Naive thymus-derived CD8-positive, alpha-beta T cell (primary cell): ENCODE measurements around the gene SYT14. TPM values are rescaled to one million over a fixed set of nuclear protein-coding genes. Genes with fewer than 3 reads are reported as not detected.
A peak's percentile ranks its signal among the peaks of the same experiment; 100 is the strongest.
"Not testable (repeated sequence)": the region's sequence is repeated elsewhere in the genome, so short reads cannot be mapped to it uniquely, and the experiment has no call there.

Experiments
- ATAC-seq, 2 donors: fragments of 150-1000 bp; cut with Tn5 transposase in 1 of 2; sonication (Bioruptor Pico), chemical (Tn5 transposase) in 1 of 2; 1 replicate in 1 of 2; 2 replicates in 1 of 2; pipeline ENCODE4 v1.10.0; 2021; ENCODE audit warnings: mild to moderate bottlenecking in 2 of 2, moderate library complexity in 2 of 2
- POLR2A ChIA-PET: fragments of 350-600 bp; sonication (Branson Sonifier 250); formaldehyde crosslinking; loops from one replicate; lab custom pipeline; 2021; ENCODE audit warnings: antibody characterized with exemption; lab: Charles Lee
- DNase-seq, 10 donors: peaks; one replicate each; pipeline versions ENCODE4 v3.0.0 to v3.0.0-alpha.2; 2020 to 2022
- H3K27ac Mint-ChIP-seq, 10 donors: one replicate each; pipeline ENCODE4 v1.8.0; 2020 to 2022; ENCODE audit warnings: mild to moderate bottlenecking in 10 of 10, mixed read lengths in 10 of 10, moderate library complexity in 4 of 10, inconsistent platforms in 1 of 10
- H3K27me3 Mint-ChIP-seq, 5 donors: one replicate each; pipeline ENCODE4 v1.8.0; 2021 to 2022; ENCODE audit warnings: mixed read lengths in 5 of 5
- H3K36me3 Mint-ChIP-seq, 3 donors: one replicate each; pipeline ENCODE4 v1.8.0; 2020 to 2022; ENCODE audit warnings: mixed read lengths in 3 of 3, mild to moderate bottlenecking in 2 of 3, inconsistent platforms in 1 of 3
- H3K4me1 Mint-ChIP-seq, 4 donors: one replicate each; pipeline ENCODE4 v1.8.0; 2021 to 2022; ENCODE audit warnings: mixed read lengths in 4 of 4
- H3K4me3 Mint-ChIP-seq, 10 donors: one replicate each; pipeline ENCODE4 v1.8.0; 2020 to 2022; ENCODE audit warnings: mild to moderate bottlenecking in 10 of 10, mixed read lengths in 10 of 10, moderate library complexity in 6 of 10, inconsistent platforms in 1 of 10
- H3K9me3 Mint-ChIP-seq, 9 donors: one replicate each; pipeline ENCODE4 v1.8.0; 2020 to 2022; ENCODE audit warnings: mixed read lengths in 9 of 9, mild to moderate bottlenecking in 3 of 9, inconsistent platforms in 1 of 9, moderate library complexity in 1 of 9
- polyA plus RNA-seq, 3 donors: library from polyadenylated mRNA; unstranded; fragments of 300-500 nt; fragmentation: Illumina TruSeq; gene quantifications; one replicate each; pipeline ENCODE4 v1.2.3, GENCODE V29; 2021
- total RNA-seq, 8 experiments: library from RNA in 2 of 8; stranded (reverse) in 2 of 8; gene quantifications; one replicate each; pipeline ENCODE4 v1.2.3 and lab custom pipeline; 2021 to 2026

The SYT14 gene
- total RNA-seq, result not detected
- not detected for polyA plus RNA-seq
- 0 reads per million in 6 experiments for total RNA-seq (lab: John Stamatoyannopoulos, UW)

DNA sequence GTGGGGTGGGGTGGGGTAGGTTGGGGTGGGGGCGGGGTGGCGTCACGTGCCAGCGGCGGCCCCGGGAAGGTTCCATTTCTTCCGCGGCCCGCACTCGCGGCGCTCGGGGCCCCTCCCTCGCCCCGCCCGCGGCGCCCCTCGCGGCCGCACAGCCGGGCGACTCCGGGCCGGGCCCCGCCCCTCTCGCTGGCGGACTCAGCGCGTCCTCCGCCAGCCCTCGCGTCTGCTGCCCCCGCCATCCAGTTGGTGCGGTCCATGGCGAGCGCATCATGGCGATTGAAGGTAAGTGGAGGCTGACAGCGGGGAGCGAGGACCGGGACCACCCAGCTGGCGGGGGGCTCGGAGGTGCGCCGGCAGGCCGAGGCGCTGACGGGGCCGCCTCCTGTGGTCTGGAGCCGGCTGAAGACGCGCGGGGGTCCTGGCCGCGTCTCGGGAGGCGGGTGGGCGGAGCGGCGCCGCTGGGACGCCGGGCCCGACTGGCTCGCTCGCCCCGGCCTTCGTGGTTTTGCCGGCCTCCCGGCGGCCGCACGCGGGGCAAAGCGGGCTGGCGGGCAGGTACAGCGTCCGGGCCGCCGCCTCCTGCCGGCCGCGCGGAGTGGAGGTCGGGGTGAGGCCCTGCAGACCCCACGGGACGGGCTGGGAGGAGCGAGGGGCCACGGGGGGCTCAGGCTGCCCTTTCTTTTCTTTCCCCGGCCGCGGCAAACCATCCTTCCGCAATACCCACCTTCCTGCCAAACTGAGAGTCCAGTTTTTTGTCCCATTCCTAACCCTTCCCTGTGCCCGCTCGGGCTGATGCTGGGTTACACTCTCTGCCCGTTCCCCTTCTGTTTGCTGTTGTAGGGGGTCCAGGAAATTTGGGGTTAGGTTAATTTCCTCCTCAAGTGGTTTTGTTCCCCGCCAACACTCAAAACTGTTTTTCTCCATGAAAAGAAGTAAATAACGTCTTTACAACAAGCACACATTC lies at the start of gene SYT14:
Gene SYT14, plus strand, starts transcription at position 222 of the 964 bp plus-strand sequence. Its CDS starts 48 bp downstream, at position 270.
- POLR2A ChIA-PET, result no interaction called here
- Mint-ChIP-seq H3K9me3 (peaks cover 0 to 16% (median 7%) of the 10 kb centered on the region in 9 donors), H3K4me3 (peak within 1 kb of the TSS; percentile 23 to 84 (median 72)), H3K27ac (no peak within 1 kb of the TSS), H3K27me3 (peaks cover 46 to 87% (median 57%) of the 10 kb centered on the region in 5 donors), H3K4me1 (peaks cover 6 to 14% (median 8%) of the 10 kb centered on the region in 4 donors), H3K36me3 (peaks cover 0 to 28% (median 7%) of the 10 kb centered on the region in 3 donors)
- peak in 1 of 10 donors; percentile 3 for DNase-seq
- no peak for ATAC-seq

DNA sequence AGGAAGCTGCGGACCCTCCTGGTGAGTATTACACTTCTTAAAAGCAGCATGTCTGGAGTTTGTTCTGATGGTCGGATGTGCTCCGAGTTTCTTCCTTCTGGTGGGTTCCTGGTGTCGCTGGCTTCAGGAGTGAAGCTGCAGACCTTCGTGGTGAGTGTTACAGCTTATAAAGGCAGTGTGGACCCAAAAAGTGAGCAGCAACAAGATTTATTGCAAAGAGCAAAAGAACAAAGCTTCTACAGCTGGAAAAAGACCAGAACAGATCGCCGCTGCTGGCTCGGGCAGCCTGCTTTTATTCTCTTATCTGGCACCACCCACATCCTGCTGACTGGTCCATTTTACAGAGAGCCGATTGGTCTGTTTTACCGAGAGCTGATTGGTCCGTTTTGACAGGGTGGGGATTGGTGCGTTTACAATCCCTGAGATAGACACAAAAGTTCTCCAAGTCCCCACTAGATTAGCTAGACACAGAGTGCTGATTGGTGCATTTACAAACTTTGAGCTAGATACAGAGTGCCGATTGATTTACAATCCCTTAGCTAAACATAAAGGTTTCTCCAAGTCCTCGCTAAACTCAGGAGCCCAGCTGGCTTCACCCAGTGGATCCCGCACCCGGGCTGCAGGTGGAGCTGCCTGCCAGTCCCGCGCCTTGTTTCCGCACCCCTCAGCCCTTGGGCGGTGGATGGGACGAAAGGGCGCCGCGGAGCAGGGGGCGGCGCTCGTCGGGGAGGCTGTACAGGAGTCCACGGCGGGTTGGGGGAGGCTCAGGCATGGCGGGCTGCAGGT lies 49.5 kb upstream of the SYT14 start:
- H3K4me3 Mint-ChIP-seq, POLR2A ChIA-PET, H3K36me3 Mint-ChIP-seq, H3K9me3 Mint-ChIP-seq, ATAC-seq, H3K4me1 Mint-ChIP-seq, DNase-seq, H3K27ac Mint-ChIP-seq: not testable (repeated sequence)
- H3K27me3 Mint-ChIP-seq, result peaks cover 14 to 48% (median 18%) of the 10 kb centered on the region in 5 donors

DNA sequence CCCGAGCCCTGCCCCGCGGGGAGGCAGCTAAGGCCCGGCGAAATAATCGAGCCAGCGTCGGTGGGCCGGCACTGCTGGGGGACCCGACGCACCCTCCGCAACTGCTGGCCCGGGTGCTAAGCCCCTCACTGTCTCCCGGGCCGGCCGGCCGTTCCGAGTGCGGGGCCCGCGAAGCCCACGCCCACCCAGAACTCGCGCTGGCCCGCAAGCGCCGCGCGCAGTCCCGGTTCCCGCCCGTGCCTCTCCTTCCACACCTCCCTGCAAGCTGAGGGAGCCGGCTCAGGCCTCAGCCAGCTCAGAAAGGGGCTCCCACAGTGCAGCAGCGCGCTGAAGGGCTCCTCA lies 49.0 kb upstream of the SYT14 start:
- POLR2A ChIA-PET, result no interaction called here

DNA sequence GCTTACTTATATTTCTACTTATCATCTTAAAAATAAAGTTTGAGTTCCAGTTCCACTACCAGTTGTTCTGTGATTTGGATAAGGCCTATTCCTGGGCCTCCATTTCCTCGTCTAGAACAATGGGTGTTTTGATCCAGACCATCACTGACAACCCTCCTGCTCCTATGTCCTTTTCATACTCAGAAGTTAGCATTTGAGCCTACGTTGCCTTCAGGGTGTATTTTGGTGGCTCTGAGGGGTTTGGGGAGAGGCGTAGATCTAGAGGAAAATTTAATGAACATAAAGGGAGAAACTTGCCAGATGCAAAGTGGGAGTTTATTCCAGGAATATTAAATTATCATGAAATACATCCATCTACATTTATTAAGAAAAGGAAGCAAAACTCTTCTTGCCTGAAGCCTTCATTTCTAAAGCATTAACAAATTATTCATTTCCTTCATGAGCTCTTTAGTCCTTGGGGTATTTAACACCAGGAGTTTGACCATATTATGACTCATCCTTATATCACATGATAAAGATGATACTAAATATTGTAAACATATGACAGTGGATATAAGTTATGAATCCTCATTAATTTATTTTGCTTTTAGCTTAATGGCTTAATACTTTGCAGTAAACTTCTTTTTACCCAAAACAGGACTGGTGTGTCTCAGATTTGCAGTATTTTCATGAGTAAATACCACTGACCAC lies 47.2 kb upstream of the SYT14 start:
- Mint-ChIP-seq H3K27ac (no peak overlapping the region), H3K4me3 (no peak overlapping the region), H3K36me3 (no peaks in the 10 kb centered on the region), H3K4me1 (no peaks in the 10 kb centered on the region), H3K9me3 (peaks cover 0 to 2% (median 0%) of the 10 kb centered on the region in 9 donors), H3K27me3 (peaks cover 10 to 47% (median 23%) of the 10 kb centered on the region in 5 donors)
- ATAC-seq (no peak), DNase-seq (no peak)
- POLR2A ChIA-PET, result no interaction called here

More for the DNA sequence above, 49.0 kb upstream of the SYT14 start:
- Mint-ChIP-seq H3K36me3 (no peaks in the 10 kb centered on the region), H3K4me1 (no peaks in the 10 kb centered on the region), H3K9me3 (peaks cover 0 to 2% (median 0%) of the 10 kb centered on the region in 9 donors), H3K4me3 (no peak overlapping the region), H3K27me3 (peaks cover 17 to 48% (median 19%) of the 10 kb centered on the region in 5 donors), H3K27ac (no peak overlapping the region)
- DNase-seq, result no peak
- ATAC-seq, result no peak

GRCh38 chr1:209893751-209894150 lies 44.3 kb upstream of the SYT14 start:
- Mint-ChIP-seq H3K36me3 (no peaks in the 10 kb centered on the region), H3K27me3 (peaks cover 7 to 41% (median 22%) of the 10 kb centered on the region in 5 donors), H3K27ac (no peak overlapping the region), H3K4me3 (no peak overlapping the region), H3K9me3 (peaks cover 0 to 2% (median 0%) of the 10 kb centered on the region in 9 donors), H3K4me1 (peaks cover 0 to 2% (median 0%) of the 10 kb centered on the region in 4 donors)
- POLR2A ChIA-PET, result interaction anchor here (0.7 kb wide), 1 partner anchor 656 kb away, joined by 4 read pairs; no protein-coding TSS in a partner anchor
- ATAC-seq (no peak), DNase-seq (no peak)

GRCh38 chr1:209895709-209896108 lies 42.3 kb upstream of the SYT14 start:
- H3K4me3 Mint-ChIP-seq, result no peak overlapping the region
- H3K9me3 Mint-ChIP-seq, result peaks cover 0 to 2% (median 0%) of the 10 kb centered on the region in 9 donors
- ATAC-seq (no peak), DNase-seq (no peak)
- H3K27me3 Mint-ChIP-seq, result peaks cover 12 to 53% (median 23%) of the 10 kb centered on the region in 5 donors
- POLR2A ChIA-PET, result no interaction called here
- peaks cover 0 to 2% (median 0%) of the 10 kb centered on the region in 4 donors for H3K4me1 Mint-ChIP-seq
- peak overlapping the region in 1 of 10 donors; percentile 82 for H3K27ac Mint-ChIP-seq
- peaks cover 0 to 2% (median 0%) of the 10 kb centered on the region in 3 donors for H3K36me3 Mint-ChIP-seq

- DNase-seq, result no peak
- ATAC-seq, result no peak
- Mint-ChIP-seq H3K4me1 (peaks cover 0 to 2% (median 0%) of the 10 kb centered on the region in 4 donors), H3K27me3 (peaks cover 13 to 55% (median 24%) of the 10 kb centered on the region in 5 donors), H3K27ac (peak overlapping the region in 1 of 10 donors; percentile 82), H3K36me3 (peaks cover 0 to 2% (median 0%) of the 10 kb centered on the region in 3 donors), H3K4me3 (peak overlapping the region in 1 of 10 donors; percentile 14), H3K9me3 (peaks cover 0 to 2% (median 0%) of the 10 kb centered on the region in 9 donors)
- POLR2A ChIA-PET, result no interaction called here
Observed at GRCh38 chr1:209896346-209896745, 41.7 kb upstream of the SYT14 start.

- DNase-seq, H3K36me3 Mint-ChIP-seq, ATAC-seq, POLR2A ChIA-PET, H3K4me3 Mint-ChIP-seq, H3K27ac Mint-ChIP-seq, H3K9me3 Mint-ChIP-seq, H3K4me1 Mint-ChIP-seq: not testable (repeated sequence)
- peaks cover 11 to 54% (median 24%) of the 10 kb centered on the region in 5 donors for H3K27me3 Mint-ChIP-seq
Observed at GRCh38 chr1:209898271-209898670, 39.7 kb upstream of the SYT14 start.

DNA sequence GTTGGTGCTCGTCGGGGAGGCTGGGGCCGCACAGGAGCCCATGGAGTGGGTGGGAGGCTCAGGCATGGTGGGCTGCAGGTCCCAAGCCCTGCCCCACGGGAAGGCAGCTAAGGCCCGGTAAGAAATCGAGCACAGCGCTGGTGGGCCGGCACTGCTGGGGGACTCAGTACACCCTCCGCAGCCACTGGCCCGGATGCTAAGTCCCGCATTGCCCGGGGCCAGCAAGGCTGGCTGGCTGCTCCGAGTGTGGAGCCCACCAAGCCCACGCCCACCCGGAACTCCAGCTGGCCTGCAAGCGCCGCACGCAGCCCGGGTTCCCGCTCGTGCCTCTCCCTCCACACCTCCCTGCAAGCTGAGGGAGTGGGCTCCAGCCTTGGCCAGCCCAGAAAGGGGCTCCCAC lies 39.2 kb upstream of the SYT14 start:
- ATAC-seq, H3K36me3 Mint-ChIP-seq, H3K27ac Mint-ChIP-seq, H3K4me1 Mint-ChIP-seq, H3K9me3 Mint-ChIP-seq, DNase-seq, POLR2A ChIA-PET, H3K4me3 Mint-ChIP-seq: not testable (repeated sequence)
- peaks cover 11 to 49% (median 20%) of the 10 kb centered on the region in 5 donors for H3K27me3 Mint-ChIP-seq

GRCh38 chr1:209899948-209900347 lies 38.1 kb upstream of the SYT14 start:
- H3K36me3 Mint-ChIP-seq, result peaks cover 0 to 6% (median 2%) of the 10 kb centered on the region in 3 donors
- peaks cover 11 to 38% (median 13%) of the 10 kb centered on the region in 5 donors for H3K27me3 Mint-ChIP-seq
- POLR2A ChIA-PET, result no interaction called here

GRCh38 chr1:209900734-209901133 lies 37.3 kb upstream of the SYT14 start:
- Mint-ChIP-seq H3K9me3 (peaks cover 0 to 2% (median 0%) of the 10 kb centered on the region in 9 donors), H3K27ac (no peak overlapping the region), H3K4me1 (peaks cover 0 to 2% (median 0%) of the 10 kb centered on the region in 4 donors), H3K4me3 (no peak overlapping the region), H3K36me3 (peaks cover 0 to 6% (median 2%) of the 10 kb centered on the region in 3 donors), H3K27me3 (peaks cover 7 to 32% (median 13%) of the 10 kb centered on the region in 5 donors)
- POLR2A ChIA-PET, result no interaction called here
- DNase-seq (no peak), ATAC-seq (no peak)

More at GRCh38 chr1:209899948-209900347, 38.1 kb upstream of the SYT14 start:
- peaks cover 0 to 2% (median 0%) of the 10 kb centered on the region in 4 donors for H3K4me1 Mint-ChIP-seq
- H3K9me3 Mint-ChIP-seq, result peaks cover 0 to 2% (median 0%) of the 10 kb centered on the region in 9 donors
- no peak overlapping the region for H3K4me3 Mint-ChIP-seq
- H3K27ac Mint-ChIP-seq, result no peak overlapping the region
- ATAC-seq (no peak), DNase-seq (no peak)

DNA sequence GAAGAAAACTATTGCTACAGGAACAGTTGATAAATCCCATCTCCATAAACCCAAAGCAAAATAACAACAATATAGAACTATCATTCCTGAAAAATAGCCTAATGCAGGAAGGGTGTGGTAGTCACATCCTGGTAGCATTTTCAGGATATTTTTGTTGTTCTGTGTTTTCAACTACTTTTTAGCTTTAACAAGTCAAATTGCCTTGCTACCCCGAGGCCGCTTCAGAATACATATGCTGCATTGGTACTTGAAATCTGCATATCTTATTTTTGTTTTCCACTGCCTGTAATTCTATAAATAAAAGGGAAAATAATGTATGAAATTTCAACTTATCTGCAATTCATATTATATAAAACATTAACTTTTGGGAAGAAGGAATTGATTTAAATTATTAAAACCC lies 36.8 kb upstream of the SYT14 start:
- Mint-ChIP-seq H3K4me3 (no peak overlapping the region), H3K27me3 (peaks cover 8 to 28% (median 11%) of the 10 kb centered on the region in 5 donors), H3K9me3 (peaks cover 0 to 2% (median 0%) of the 10 kb centered on the region in 9 donors), H3K4me1 (peaks cover 0 to 2% (median 0%) of the 10 kb centered on the region in 4 donors), H3K36me3 (peaks cover 0 to 6% (median 2%) of the 10 kb centered on the region in 3 donors), H3K27ac (no peak overlapping the region)
- DNase-seq (no peak), ATAC-seq (no peak)
- POLR2A ChIA-PET, result no interaction called here
